NOMO-1 (cell line): ENCODE data around the gene ERBB4.
"Not testable (repeated sequence)": the region's sequence is repeated elsewhere in the genome, so short reads cannot be mapped to it uniquely, and the experiment has no call there.

Experiments
- DNase-seq, 2 experiments: peaks; one replicate each; lab custom pipeline; 2025; ENCODE audit not compliant: unreplicated experiment in 2 of 2; lab: John Stamatoyannopoulos, UW

The ERBB4 gene

GRCh38 chr2:212530373-212530772, 8.2 kb downstream of the ERBB4 start:
- no peak for DNase-seq

- no peak for DNase-seq
Measured at GRCh38 chr2:212528106-212528856, 10.3 kb downstream of the ERBB4 start.

DNA sequence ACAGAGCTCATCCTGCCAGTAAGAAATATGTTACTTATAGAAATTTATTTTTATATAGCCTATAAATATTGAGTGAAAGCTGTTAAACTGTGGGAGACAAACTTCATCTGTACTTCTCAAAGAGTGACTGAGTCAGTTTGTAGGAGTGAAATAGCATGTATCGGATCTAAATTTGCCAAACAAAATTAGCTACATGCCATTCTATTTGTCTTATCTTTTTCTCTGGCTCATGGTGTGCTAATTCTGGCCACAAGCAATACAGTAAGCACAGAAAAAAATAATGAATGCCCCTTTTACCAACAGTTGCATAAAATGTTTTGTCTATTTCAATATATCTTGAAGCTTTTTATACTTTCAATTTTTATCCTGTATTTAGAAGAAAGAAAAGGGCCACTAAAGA, 12.5 kb downstream of the ERBB4 start:
- no peak for DNase-seq

- DNase-seq = no peak
Measured at GRCh38 chr2:212523756-212524155, 14.8 kb downstream of the ERBB4 start.

GRCh38 chr2:212520340-212520739, 18.3 kb downstream of the ERBB4 start:
- no peak for DNase-seq

DNA sequence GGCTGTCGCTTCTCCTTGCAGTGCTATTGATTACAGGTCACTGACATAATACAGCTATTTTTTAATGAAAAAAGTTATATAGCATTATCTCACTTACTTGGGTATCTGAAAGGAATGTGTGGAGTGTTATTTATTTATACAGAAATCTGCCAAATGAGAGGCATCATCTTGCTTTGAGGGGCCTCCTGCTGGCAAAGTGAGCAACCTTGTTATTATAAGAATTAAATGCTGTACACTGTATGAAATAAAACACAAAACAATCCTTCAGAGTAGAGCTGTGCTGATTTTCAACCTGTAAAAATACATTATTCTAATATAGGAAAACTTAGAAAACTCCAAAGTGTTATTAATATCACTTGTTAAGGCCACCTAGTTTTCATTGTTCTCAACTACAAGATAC, 20.9 kb downstream of the ERBB4 start:
- no peak for DNase-seq

DNA sequence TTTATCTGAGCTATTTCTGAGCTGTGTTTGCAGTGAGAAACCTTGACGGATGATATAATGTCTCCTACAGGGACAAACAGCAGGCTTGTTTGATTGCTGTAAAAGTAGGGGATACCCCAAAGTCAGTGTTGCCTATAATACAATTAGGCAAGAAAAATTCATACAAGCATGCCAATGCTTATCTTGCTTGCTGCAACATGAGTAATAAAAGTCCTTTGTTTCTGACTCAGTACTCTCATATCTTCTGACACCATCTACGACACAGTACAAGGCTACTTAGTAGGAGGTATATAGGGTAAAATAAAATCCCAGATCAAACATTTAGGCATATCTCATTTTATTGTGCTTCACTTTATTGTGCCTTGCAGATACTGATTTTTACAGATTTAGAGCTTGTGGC, 33.0 kb downstream of the ERBB4 start:
- no peak for DNase-seq

GRCh38 chr2:212495046-212495445, 43.6 kb downstream of the ERBB4 start:
- DNase-seq = no peak

GRCh38 chr2:212494418-212495020, 44.1 kb downstream of the ERBB4 start:
- DNase-seq = no peak

DNA sequence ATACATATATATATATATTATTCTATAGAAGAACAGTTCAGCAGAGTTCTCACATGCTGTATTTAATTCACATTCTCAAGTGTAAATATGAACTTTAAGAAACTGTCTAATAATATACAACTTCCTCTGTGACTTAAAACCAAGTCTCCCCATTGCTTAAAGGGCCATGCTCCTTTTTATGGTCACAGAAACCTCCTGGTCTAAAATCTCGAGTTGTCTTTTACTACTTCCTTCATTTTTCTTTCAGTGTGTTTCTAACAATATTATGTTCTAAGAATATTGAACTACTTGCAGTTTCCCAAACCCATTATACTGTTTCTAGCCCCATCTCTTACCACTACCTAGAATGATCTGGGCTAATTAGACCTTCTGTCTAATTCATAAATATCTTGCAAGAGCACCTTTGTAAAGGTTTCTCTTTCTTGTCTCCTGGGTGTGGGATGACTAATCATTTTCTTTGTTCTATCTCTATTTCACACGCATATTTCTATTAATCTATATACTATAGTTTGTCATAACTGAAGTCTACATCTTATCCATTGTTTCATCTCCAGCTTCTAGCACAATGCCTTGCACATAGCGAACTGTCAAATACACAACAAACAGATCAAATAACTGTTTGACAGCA, 48.8 kb downstream of the ERBB4 start:
- DNase-seq = no peak

DNA sequence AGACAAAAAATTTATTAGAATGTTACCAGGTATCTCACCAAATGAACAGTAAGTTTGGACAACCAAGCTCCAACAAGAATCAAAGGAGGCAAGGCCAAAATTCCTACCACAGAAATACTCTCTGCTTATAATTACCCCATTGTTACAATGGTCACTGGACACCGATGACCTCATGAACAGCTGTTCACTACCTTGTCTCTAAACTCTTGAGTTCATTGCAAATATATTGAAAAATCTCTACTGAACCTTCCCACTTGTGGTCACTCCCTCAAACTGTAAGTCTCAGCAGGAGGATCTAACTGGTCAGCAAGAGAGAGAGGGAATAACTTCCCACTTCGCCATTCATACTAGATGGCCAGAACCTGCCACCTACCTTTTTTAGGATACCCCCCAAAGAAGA, 50.0 kb downstream of the ERBB4 start:
- DNase-seq = no peak

DNA sequence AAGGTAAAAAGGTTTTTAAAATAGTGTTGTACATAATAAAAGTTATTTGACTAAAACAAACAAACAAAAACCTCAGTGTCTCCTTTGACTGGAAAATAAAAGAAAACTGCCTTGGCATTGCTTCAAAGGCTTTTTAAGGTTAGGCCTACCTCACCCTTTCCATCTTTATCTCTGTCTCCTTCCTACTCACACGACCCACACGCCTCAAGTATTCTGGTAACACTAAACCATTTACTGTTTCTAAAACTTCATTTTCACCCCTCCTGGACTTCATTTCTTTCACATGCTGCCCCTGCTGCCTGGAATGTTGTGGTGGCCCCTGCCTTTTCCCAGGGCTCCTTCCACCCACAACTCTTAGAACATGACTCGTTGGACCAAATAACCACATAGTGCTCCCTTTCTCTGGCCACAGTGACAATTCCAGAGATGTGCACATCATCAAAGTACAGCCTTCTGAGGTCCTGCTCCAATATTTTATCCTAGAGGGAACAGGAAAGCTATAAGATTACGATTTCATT, 54.0 kb downstream of the ERBB4 start:
- no peak for DNase-seq

- DNase-seq = no peak
Measured at GRCh38 chr2:212480447-212480846, 58.2 kb downstream of the ERBB4 start.

- DNase-seq = no peak
Measured at GRCh38 chr2:212477571-212477970, 61.0 kb downstream of the ERBB4 start.

DNA sequence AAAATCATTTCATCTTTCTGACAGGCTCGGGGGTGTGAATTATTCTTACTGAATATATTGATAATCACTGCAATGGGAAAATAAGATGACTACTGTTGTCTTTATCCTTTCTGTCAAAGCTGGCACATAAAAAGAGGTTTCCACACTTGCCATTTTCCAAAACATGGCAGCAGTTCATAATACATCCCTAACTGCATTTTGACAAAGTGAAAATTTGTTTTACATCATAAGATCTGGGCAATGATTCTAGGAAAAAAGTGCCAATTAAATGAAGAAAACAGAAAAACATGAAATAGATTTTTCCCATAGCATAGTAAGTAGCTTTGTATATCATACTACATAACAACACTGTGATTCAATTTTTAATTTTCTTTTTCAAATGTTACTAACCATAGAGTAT, 65.4 kb downstream of the ERBB4 start:
- no peak for DNase-seq

DNA sequence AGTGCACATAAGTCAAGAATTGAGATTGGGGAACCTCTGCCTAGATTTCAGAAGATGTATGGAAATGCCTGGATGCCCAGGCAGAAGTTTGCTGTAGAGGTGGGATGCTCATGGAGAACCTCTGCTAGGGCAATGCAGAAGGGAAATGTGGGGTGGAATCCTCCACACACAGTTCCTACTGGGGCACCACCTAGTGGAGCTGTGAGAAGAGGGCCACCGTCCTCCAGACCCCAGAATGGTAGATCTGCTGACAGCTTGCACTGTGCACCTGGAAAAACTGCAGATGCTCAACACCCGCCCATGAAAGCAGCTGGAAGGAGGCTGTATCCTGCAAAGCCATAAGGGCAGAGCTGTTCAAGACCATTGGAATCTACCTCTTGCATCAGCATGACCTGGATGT, 71.1 kb downstream of the ERBB4 start:
- not testable (repeated sequence) for DNase-seq

DNA sequence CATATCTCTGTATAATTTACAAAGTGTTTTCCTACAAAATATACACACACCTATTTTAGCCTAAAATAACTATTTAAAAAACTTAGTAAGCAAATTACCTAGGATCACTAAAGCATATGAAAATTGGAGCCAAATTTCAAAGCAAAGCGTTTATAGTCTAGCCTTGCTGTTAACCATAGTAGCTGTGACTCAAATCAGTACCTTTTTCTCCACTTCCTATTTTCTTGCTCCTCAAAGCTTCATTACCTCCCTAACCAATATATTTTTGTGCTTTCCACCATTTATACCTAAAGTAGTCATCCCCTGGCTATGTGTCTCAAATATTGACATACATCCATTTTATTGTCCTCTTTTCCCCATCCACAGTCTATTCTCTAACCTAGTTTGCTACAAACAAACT, 73.1 kb downstream of the ERBB4 start:
- no peak for DNase-seq

- DNase-seq = not testable (repeated sequence)
Measured at GRCh38 chr2:212461708-212462107, 76.9 kb downstream of the ERBB4 start.

- no peak for DNase-seq
Measured at GRCh38 chr2:212454149-212454548, 84.5 kb downstream of the ERBB4 start.

DNA sequence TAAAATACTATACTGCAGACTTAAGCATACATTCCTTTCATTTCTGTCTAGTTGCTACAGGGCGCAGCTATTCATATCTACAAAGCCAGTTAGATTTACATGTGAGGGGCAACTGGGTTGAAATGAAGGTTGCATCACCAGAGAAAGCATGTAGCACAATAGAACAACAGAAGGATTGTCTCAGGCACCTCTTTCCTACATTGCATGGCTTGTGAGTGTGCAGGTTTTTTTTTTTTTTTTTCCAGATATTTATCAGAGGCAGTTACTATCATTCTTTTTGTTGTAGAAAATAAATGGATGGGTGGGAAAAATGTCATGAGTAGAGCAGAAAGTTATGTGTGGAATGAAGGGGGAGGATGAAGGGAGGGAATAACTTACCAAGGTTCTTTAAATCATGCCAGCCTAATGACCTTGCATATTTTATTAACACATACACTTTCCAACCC, 86.8 kb downstream of the ERBB4 start:
- no peak for DNase-seq

- no peak for DNase-seq
Measured at GRCh38 chr2:212448698-212449097, 89.9 kb downstream of the ERBB4 start.

GRCh38 chr2:212441821-212442220, 96.8 kb downstream of the ERBB4 start:
- DNase-seq = no peak
